ENCODE results near the gene GPN1. TPM values are rescaled to one million over a fixed set of nuclear protein-coding genes. Genes with fewer than 3 reads are reported as not detected.

GPN1 gene
- total and polyA plus RNA-seq, 7 donors: 15.2 to 31.2 (median 24.4) TPM

DNA sequence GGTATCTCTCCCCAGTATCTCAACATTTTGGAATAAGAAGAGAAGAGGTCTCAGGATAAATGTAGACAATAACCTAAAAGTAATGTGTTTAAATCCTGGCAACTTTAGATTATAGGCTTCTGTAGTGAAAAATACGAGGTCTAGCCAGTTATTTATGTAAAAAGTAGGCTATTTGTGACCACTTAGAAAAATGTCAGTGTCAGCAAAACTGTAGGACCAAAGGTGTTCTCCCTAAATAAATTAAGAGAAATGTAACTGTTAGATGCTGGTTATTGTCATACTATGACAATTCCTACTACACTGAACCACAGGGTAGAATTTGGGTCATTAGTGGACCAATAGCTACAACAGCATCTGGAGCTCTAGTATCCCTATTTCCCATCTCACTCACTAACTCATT lies 32.5 kb downstream of the GPN1 start:
- H3K27me3 ChIP-seq: no peaks in the 10 kb centered on the region
- H3K27ac ChIP-seq: no peak overlapping the region
- DNase-seq: no peak
- intact Hi-C loops (cut with DNase I): no loop called here
- no peak overlapping the region for H3K4me3 ChIP-seq
- TF ChIP-seq CTCF (IDR thresholded peaks at IDR 0.05) (no peak), POLR2AphosphoS5 (IDR thresholded peaks at IDR 0.05) (no peak), POLR2A (IDR thresholded peaks at IDR 0.05) (no peak), EP300 (IDR thresholded peaks at IDR 0.05) (no peak)
- H3K36me3 ChIP-seq: peaks cover 9 to 50% (median 30%) of the 10 kb centered on the region in 4 donors
- WGBS, 2 donors: 91% methylated on average over 1 of the region's 1 CpG
- H3K4me1 ChIP-seq: peaks cover 0 to 36% (median 29%) of the 10 kb centered on the region in 4 donors
- no peaks in the 10 kb centered on the region for H3K9me3 ChIP-seq

GRCh38 chr2:27663285-27664153 lies 34.7 kb downstream of the GPN1 start, which contains the start of the genes SLC4A1AP and SUPT7L:
Gene SLC4A1AP, plus strand, starts transcription at chr2:27663889. Its CDS starts 26 bp downstream, at chr2:27663915.
Gene SUPT7L, minus strand, starts transcription at chr2:27663614. Its CDS starts 1,422 bp downstream, at chr2:27662192.
- H3K9me3 ChIP-seq: no peaks in the 10 kb centered on the region
- peak; percentile 50 to 66 (median 63) for TF ChIP-seq POLR2AphosphoS5 (IDR thresholded peaks at IDR 0.05)
- no peak for TF ChIP-seq POLR2A (IDR thresholded peaks at IDR 0.05)
- TF ChIP-seq CTCF (IDR thresholded peaks at IDR 0.05): no peak
- peak in 1 of 4 donors; percentile 33 for TF ChIP-seq EP300 (IDR thresholded peaks at IDR 0.05)
- intact Hi-C loops (cut with DNase I): no loop called here
- peaks cover 3 to 50% (median 29%) of the 10 kb centered on the region in 4 donors for H3K36me3 ChIP-seq
- peaks cover 0 to 37% (median 29%) of the 10 kb centered on the region in 4 donors for H3K4me1 ChIP-seq
- 0% methylated on average over 56 of the region's 56 CpGs for WGBS, 2 donors
- peak within 1 kb of the TSS; percentile 87 to 92 (median 91) for H3K27ac ChIP-seq
- no peaks in the 10 kb centered on the region for H3K27me3 ChIP-seq
- H3K4me3 ChIP-seq: peak within 1 kb of the TSS; percentile 74 to 82 (median 76)
- peak; percentile 78 for DNase-seq

- H3K36me3 ChIP-seq: peaks cover 9 to 50% (median 33%) of the 10 kb centered on the region in 4 donors
- intact Hi-C loops (cut with DNase I): no loop called here
- H3K9me3 ChIP-seq: no peaks in the 10 kb centered on the region
- no peak for DNase-seq
- peaks cover 0 to 37% (median 29%) of the 10 kb centered on the region in 4 donors for H3K4me1 ChIP-seq
- H3K27me3 ChIP-seq: no peaks in the 10 kb centered on the region
- 3% methylated on average over 28 of the region's 28 CpGs for WGBS, 2 donors
- no peak for TF ChIP-seq CTCF (IDR thresholded peaks at IDR 0.05)
- no peak for TF ChIP-seq POLR2AphosphoS5 (IDR thresholded peaks at IDR 0.05)
- no peak for TF ChIP-seq POLR2A (IDR thresholded peaks at IDR 0.05)
- H3K27ac ChIP-seq: peak overlapping the region; percentile 87 to 92 (median 91)
- H3K4me3 ChIP-seq: peak overlapping the region; percentile 74 to 82 (median 76)
Observed at GRCh38 chr2:27664154-27664574, 35.3 kb downstream of the GPN1 start.

GRCh38 chr2:27664622-27665363 lies 35.9 kb downstream of the GPN1 start:
- Histone ChIP-seq H3K4me1 (peaks cover 0 to 35% (median 29%) of the 10 kb centered on the region in 4 donors), H3K4me3 (peak overlapping the region; percentile 74 to 82 (median 76)), H3K27me3 (no peaks in the 10 kb centered on the region), H3K9me3 (no peaks in the 10 kb centered on the region), H3K36me3 (peaks cover 12 to 50% (median 34%) of the 10 kb centered on the region in 4 donors), H3K27ac (peak overlapping the region in 1 of 4 donors; percentile 91)
- TF ChIP-seq EP300 (IDR thresholded peaks at IDR 0.05): no peak
- no peak for TF ChIP-seq POLR2A (IDR thresholded peaks at IDR 0.05)
- no peak for TF ChIP-seq CTCF (IDR thresholded peaks at IDR 0.05)
- TF ChIP-seq POLR2AphosphoS5 (IDR thresholded peaks at IDR 0.05): no peak
- DNase-seq: no peak
- intact Hi-C loops (cut with DNase I): no loop called here
- 85 to 87% methylated on average over 16 of the region's 16 CpGs for WGBS, 2 donors

Measured in sigmoid colon (tissue), 7 donors.